Transverse colon (tissue), 4 donors: Measurements from ENCODE around the gene EPYC. TPM values are rescaled to one million over a fixed set of nuclear protein-coding genes. Genes with fewer than 3 reads are reported as not detected.

Source experiments
- DNase-seq: peaks from one replicate; pipeline ENCODE4 v3.0.0-alpha.2; 2019
- H3K27ac ChIP-seq, 4 donors: fragments of 200-600 bp; sonication (generic); 2 replicates each; pipeline ENCODE4 v1.5.1; 2016 to 2018; ENCODE audit warnings: inconsistent platforms in 4 of 4
- H3K27me3 ChIP-seq: fragments of 200-600 bp; sonication (generic); 2 replicates; pipeline ENCODE4 v1.5.1; 2017; ENCODE audit warnings: inconsistent platforms
- H3K36me3 ChIP-seq, 4 donors: fragments of 200-600 bp; sonication (generic); 2 replicates each; pipeline ENCODE4 v1.5.1; 2017 to 2019; ENCODE audit warnings: inconsistent platforms in 4 of 4
- H3K4me1 ChIP-seq, 4 donors: fragments of 200-600 bp; sonication (generic); 2 replicates each; pipeline ENCODE4 v1.5.1; 2017 to 2020; ENCODE audit warnings: inconsistent platforms in 4 of 4
- H3K4me3 ChIP-seq, 4 donors: fragments of 200-600 bp; sonication (generic); 1 replicate in 1 of 4; 2 replicates in 3 of 4; pipeline versions ENCODE4 v1.5.1 to v1.6.1; 2017 to 2019; ENCODE audit warnings: inconsistent platforms in 4 of 4
- H3K9me3 ChIP-seq, 2 donors: fragments of 200-600 bp; sonication (generic); 2 replicates each; pipeline ENCODE4 v1.5.1; 2017 to 2019; ENCODE audit warnings: inconsistent platforms in 2 of 2
- CTCF ChIP-seq, 5 experiments: fragments of 200-600 bp in 3 of 5; fragments of 450-650 bp in 2 of 5; sonication (generic) in 3 of 5; IDR thresholded peaks; 1 replicate in 2 of 5; 2 replicates in 3 of 5; pipeline ENCODE4 v1.5.1; 2016 to 2017; ENCODE audit warnings: antibody characterized with exemption in 5 of 5, inconsistent platforms in 3 of 5, mild to moderate bottlenecking in 2 of 5, moderate library complexity in 1 of 5
- EP300 ChIP-seq: sonication (generic); formaldehyde crosslinking; IDR thresholded peaks from one replicate; pipeline ENCODE4 v1.6.1; 2017; ENCODE audit warnings: antibody characterized with exemption, low read depth
- POLR2A ChIP-seq: fragments of 450-650 bp; IDR thresholded peaks from one replicate; pipeline ENCODE4 v1.6.1; 2016; ENCODE audit warnings: antibody characterized with exemption, mild to moderate bottlenecking, moderate library complexity
- POLR2AphosphoS5 ChIP-seq, 3 donors: sonication (generic); formaldehyde crosslinking; IDR thresholded peaks; one replicate each; pipeline ENCODE4 v1.6.1; 2016; ENCODE audit warnings: antibody characterized with exemption in 3 of 3
- WGBS, 2 donors: methylation state at CpG; one replicate each; pipeline ENCODE4 v1.1.5; 2018; ENCODE audit warnings: low coverage in 1 of 2; 5-methylcytosine and 5-hydroxymethylcytosine counted together
- in situ Hi-C, 4 donors: fragments of 200-750 bp; cut with MboI; loops; one replicate each; pipeline versions ENCODE4 v1.15.0 to v1.15.1; 2017; ENCODE audit warnings: low sequenced_read_pairs in 3 of 4, low pct_ligation_motif_present in 1 of 4, low pct_unique_long_range_greater_than_20kb in 1 of 4
- intact Hi-C: fragments of 100-400 bp; cut with DNase I; formaldehyde crosslinking; loops from one replicate; pipeline ENCODE4 v1.15.1; 2023; ENCODE audit warnings: low total_unique reads
- total RNA-seq, 4 donors: library from RNA; depleted of rRNA; stranded (reverse); fragments of >200 nt; gene quantifications; one replicate each; pipeline ENCODE4 v1.1.0, GENCODE V29; 2016

Gene EPYC
- total RNA-seq, 4 donors from 2014 or later, result not detected

- no peak overlapping the region for H3K27ac ChIP-seq
- intact Hi-C loops, result no loop called here
- no peaks in the 10 kb centered on the region for H3K4me1 ChIP-seq
- H3K4me3 ChIP-seq, result no peak overlapping the region
- in situ Hi-C loops, result no loop called here
- no peaks in the 10 kb centered on the region for H3K27me3 ChIP-seq
- DNase-seq, result no peak
- TF ChIP-seq POLR2A, result no peak
- TF ChIP-seq POLR2AphosphoS5 (IDR thresholded peaks at IDR 0.05), result no peak
- TF ChIP-seq CTCF (IDR thresholded peaks at IDR 0.05), result no peak
- TF ChIP-seq EP300, result no peak
- WGBS, 2 donors, result 25 to 55% methylated on average over 2 to 4 of the region's 4 CpGs
- H3K9me3 ChIP-seq, result no peaks in the 10 kb centered on the region
- H3K36me3 ChIP-seq, result no peaks in the 10 kb centered on the region
These were observed 38.6 kb upstream of the EPYC start for GRCh38 chr12:91043408-91043807.

GRCh38 chr12:91040096-91040755 is 35.5 kb upstream of the EPYC start:
- Histone ChIP-seq H3K27me3 (no peaks in the 10 kb centered on the region), H3K27ac (no peak overlapping the region), H3K36me3 (no peaks in the 10 kb centered on the region), H3K4me1 (no peaks in the 10 kb centered on the region), H3K9me3 (no peaks in the 10 kb centered on the region), H3K4me3 (no peak overlapping the region)
- intact Hi-C loops (no loop called here), in situ Hi-C loops (no loop called here)
- 58 to 67% methylated on average over 1 of the region's 1 CpG for WGBS, 2 donors
- no peak for DNase-seq
- no peak for TF ChIP-seq CTCF (IDR thresholded peaks at IDR 0.05)
- TF ChIP-seq POLR2AphosphoS5 (IDR thresholded peaks at IDR 0.05), result no peak
- TF ChIP-seq EP300, result no peak
- no peak for TF ChIP-seq POLR2A

GRCh38 chr12:91037276-91037675 is 32.5 kb upstream of the EPYC start:
- DNase-seq, result no peak
- Histone ChIP-seq H3K27me3 (no peaks in the 10 kb centered on the region), H3K4me1 (no peaks in the 10 kb centered on the region), H3K4me3 (no peak overlapping the region), H3K9me3 (no peaks in the 10 kb centered on the region), H3K27ac (peak overlapping the region in 1 of 4 donors; percentile 8), H3K36me3 (no peaks in the 10 kb centered on the region)
- in situ Hi-C loops (no loop called here), intact Hi-C loops (no loop called here)
- TF ChIP-seq CTCF (IDR thresholded peaks at IDR 0.05) (no peak), POLR2AphosphoS5 (IDR thresholded peaks at IDR 0.05) (no peak)

- no peak for TF ChIP-seq POLR2AphosphoS5 (IDR thresholded peaks at IDR 0.05)
- TF ChIP-seq POLR2A, result no peak
- no peak for TF ChIP-seq CTCF (IDR thresholded peaks at IDR 0.05)
- TF ChIP-seq EP300, result no peak
- H3K4me1 ChIP-seq, result no peaks in the 10 kb centered on the region
- no peaks in the 10 kb centered on the region for H3K9me3 ChIP-seq
- no peak overlapping the region for H3K4me3 ChIP-seq
- in situ Hi-C loops, result no loop called here
- no peak for DNase-seq
- no peaks in the 10 kb centered on the region for H3K27me3 ChIP-seq
- intact Hi-C loops, result no loop called here
- 80 to 89% methylated on average over 2 of the region's 2 CpGs for WGBS, 2 donors
- no peaks in the 10 kb centered on the region for H3K36me3 ChIP-seq
- no peak overlapping the region for H3K27ac ChIP-seq
These were observed 28.5 kb upstream of the EPYC start for GRCh38 chr12:91033251-91033650.
